Posterior vena cava (tissue), 2 donors: ENCODE measurements around the gene PAXX. TPM values are rescaled to one million over a fixed set of nuclear protein-coding genes. Genes with fewer than 3 reads are reported as not detected.
A peak's percentile ranks its signal among the peaks of the same experiment; 100 is the strongest.

Source experiments
- DNase-seq: peaks from one replicate; pipeline ENCODE4 v3.0.0-alpha.2; 2020; ENCODE audit warnings: low spot score
- intact Hi-C, 2 donors: fragments of 100-400 bp; cut with DNase I; formaldehyde crosslinking; loops; one replicate each; pipeline versions ENCODE4 v1.14.1 to v1.14.2; 2022 to 2023
- total RNA-seq, 2 donors: library from RNA; stranded (reverse); fragmentation: NEBNext Ultra II Directional; extraction: Animal tissue kit (Norgen Biotek cat#: 25700); gene quantifications; one replicate each; pipeline ENCODE4 v1.2.1, GENCODE V29; 2021
- donor health status: DM: yes; HTN: yes; CAD: no.
- donor health status: DM: yes; HTN: yes; CAD: no.

The PAXX gene
- total RNA-seq, 2 donors from 2014 or later: 23.1 to 25.4 TPM

DNA sequence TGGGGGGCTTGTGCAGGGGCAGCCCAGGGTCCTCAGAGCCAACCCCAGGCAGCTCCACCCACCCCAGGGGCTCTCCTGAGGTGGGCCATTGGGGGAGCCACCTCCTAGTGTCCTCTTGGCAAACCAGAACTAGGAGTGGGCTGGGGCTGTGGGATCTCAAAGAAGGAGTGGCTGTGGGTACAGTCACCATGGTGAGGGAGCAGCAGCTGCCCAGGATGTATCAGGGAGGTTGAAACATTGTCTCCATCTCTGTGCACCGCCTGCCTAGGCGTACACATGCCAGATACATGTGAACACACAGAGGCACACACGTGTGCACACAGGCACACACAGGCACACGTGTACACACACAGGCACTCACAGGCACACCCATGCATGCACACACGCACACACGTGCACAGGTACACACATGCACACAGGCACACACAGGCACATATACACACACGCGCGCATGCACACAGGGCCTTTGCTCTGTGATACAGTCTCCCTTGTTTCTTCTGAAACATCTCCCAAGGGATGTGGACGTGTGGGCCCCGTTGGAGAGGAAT, 29.4 kb upstream of the PAXX start:
- no peak for DNase-seq
- intact Hi-C loops: no loop called here

DNA sequence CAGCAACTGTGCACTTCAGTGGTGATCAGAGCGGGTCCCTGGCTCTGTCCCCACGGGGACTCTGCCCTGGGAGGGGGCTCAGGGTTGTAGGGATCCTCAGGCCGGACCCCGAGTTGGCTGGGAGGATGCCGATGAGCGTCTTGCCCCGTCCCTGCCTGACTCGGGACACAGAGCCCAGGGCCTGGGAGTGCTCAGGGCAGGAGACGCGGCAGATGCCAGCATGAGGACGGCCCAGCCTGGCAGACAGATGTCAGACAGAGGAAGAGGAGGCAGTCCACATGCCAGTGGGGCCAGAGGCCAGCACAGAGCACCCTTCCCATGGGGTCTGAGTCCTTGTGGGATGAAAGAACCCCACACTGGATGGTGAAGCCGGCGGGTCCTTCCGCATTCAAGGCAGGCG, 28.9 kb upstream of the PAXX start:
- no peak for DNase-seq
- intact Hi-C loops: no loop called here

DNA sequence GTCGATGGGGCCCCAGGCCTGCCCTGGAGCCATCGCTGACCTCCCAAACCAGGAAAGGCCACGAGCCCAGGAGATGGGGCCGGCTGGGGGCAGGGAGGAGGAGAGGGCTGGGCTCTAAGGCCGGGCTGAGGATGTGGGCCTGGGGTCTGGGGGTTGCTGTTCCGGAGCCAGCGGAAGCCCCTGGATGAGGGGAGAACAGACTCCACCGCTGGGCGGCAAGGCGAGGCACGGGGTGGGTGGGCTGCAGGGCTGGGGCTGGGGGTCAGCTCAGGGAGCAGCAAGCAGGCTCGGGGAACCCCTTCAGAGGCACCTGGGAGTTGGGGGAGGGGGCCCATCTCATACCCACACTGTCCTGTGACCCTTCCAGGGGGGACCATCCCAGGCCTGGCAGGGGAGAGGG, 28.5 kb upstream of the PAXX start:
- DNase-seq: no peak
- intact Hi-C loops: no loop called here

DNA sequence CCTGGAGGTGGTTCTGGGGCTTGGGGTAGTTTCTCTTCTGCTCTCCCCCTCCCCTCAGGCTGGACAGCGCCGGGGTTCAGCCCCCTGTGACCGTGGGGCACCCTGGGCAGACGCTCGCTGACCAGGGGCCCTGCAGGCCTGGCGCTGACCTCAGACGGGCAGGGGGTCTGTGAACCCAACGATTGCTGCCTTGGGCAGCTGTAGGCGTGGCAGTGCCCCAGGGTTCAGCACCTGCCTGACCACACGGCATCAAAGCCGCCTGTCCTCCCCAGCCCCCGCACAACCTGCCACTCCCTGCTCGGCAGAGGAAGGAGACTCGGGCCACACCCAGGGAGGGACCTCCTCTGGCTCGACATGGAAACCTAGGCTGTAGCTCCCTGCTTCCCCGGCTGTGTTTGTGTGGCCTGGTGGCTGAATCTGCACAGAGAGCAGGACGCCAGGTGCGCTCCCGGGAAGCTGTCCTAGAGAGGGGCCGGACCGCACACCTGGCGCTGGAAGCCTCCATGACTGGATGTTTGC, 28.0 kb upstream of the PAXX start:
- no peak for DNase-seq
- intact Hi-C loops: no loop called here

DNA sequence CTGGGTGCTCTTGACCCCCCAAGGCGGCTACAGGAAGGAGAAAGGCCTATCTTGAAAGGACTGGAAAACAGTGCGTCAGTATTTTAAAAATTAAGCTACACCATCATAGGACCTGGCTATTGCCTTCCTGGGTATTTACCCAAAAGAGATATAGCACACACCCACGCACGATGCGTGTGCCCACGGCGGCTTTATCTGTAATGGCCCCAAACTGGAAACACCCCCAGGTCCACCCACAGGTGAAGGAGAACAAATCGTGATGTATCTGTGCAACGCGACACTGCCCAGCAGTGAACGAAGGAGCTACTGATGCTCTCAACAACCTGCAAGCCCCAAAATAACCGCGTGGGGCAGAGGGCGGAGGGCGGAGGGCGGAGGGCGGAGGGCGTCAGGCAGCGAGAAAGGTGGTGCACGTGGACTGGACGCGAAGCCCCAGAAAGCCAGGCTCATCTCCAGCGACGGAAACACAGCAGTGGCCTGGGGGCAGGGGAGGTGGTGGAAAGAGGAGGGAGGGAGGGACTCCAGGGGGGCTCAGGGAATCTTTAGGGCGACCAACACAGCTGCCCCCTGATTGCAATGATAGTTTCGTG, 27.3 kb upstream of the PAXX start:
- DNase-seq: no peak
- intact Hi-C loops: no loop called here

DNA sequence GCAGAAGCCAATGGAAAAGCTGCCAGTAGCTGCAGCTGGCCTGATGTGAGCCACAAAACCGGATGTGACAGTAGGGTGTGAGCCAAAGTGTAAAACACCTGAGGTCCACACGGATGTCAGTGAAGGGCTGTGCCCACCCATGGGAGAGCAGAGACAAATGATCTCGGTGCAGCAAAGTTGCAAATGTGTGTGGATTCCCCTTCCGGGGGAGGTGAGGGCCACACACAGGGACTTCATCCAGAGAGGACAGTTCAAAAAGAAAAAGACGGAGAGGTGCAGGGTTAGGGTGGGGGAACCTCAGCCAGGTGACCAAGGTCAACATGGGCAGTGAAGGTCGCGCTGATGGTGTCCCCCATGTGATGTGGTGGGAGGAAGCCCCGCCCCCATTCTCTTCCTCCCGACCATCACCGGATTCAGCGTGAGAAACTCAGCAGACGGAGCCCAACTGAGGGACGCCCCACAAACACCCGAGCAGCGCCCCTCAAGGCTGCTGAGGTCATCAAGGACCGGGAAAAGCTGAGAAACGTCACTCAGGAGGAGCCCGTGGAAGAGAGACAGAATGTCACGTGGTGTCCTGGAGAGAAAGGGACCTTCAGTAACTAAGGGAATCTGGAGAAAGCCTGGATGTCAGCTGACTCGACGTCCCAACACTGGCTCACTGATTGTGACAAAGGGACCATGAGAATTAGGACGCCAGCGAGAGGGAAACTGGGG, 26.3 kb upstream of the PAXX start:
- intact Hi-C loops: no loop called here

DNA sequence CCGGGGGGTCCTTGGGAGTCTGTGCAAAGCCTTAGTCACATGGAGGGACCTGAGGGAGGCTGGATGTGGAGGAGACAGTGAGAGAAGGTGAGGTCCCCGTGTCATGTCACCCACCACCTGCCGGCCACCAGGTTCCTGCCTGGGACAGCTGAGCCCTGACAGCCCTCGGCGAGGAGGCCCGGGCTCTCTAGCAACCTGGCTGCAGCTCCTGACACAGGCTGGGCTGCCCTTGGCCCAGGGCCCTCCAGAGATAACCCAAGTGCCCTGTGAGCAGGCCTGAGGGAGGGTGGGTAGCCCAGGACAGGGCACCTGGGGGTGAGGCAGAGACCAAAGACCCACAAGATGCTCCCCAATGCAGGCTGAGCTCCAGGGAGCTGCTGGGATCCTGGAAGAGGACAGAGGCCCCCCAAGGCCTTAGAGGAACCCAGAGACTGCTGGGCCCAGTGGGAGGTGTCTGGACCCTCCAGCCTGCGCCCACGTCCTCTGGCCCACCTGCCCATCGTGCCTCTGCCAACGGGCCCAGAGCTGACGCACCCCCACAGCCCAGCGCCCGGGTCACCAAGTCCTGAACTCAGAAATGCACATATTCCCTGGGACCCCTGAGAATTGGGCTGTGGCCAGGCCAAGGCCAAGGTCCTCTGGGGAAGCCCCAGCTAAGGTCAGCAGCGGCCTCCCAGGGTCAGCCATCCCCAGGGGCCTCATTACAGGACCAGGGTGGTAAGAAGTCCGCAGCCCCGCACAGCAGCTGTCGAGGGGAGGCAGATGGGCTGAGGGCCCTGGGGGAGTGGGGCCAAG, 23.7 kb upstream of the PAXX start:
- intact Hi-C loops: no loop called here
- DNase-seq: no peak

More for the DNA sequence above, 26.3 kb upstream of the PAXX start:
- no peak for DNase-seq

DNA sequence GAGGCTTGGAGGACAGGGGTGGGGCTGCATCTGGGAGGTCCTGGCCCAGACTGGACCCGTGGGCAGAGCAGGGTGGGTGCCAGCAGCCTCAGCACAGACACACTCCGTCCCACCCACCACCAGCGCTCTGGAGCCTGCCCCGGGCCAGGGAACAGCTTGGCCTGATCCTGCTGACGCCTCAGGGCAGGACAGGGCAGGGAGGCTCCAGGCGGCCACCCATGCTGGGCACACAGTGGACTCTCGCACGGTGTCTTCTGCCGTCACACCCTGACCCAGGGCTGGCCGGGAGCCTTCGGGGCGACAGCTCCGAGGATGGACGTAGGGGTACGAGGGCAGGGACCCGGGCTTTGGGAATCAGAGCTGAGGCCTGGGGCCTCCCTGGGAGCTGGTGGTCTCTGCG, 23.1 kb upstream of the PAXX start:
- no peak for DNase-seq
- intact Hi-C loops: no loop called here

DNA sequence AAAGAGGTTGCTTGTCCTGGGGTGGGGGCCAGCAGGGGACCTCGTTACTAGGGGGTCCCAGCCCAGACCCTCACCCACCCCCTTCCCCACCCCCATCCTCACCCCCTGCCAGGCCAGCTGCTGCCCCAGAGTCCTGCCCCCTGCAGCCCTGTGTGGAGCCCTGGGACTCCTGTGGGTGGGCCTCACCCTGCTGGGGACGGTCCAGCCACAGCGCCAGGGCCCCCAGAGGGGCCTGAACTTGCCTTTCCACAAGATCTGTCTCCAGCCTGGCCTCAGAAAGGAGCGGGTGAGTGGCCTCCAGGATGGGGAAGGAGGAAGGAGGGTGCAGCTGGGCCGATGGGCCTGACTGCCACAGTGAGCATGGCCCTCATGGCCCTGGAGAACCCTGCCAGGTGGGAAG, 22.4 kb upstream of the PAXX start:
- intact Hi-C loops: no loop called here
- no peak for DNase-seq

DNA sequence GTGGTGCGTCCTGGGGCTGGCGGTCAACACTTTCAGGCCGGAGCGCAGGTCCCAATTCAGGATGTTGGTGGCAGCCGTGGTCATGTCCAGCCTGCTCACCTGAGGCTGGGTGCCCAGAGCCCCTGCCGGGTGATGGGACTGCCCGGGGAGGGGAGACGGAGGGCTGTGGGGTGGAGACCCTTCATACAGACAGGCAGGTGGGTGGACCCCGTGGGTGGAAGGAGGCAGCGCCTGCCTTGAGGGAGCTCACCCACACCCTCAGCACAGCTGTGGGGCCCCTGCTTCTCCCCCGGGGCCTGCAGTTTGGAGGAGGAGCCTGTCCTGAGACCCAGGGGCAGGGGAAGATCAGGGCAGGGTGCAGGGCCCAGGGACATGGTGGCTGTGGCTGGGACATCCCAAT, 21.9 kb upstream of the PAXX start:
- intact Hi-C loops: no loop called here
- no peak for DNase-seq

DNA sequence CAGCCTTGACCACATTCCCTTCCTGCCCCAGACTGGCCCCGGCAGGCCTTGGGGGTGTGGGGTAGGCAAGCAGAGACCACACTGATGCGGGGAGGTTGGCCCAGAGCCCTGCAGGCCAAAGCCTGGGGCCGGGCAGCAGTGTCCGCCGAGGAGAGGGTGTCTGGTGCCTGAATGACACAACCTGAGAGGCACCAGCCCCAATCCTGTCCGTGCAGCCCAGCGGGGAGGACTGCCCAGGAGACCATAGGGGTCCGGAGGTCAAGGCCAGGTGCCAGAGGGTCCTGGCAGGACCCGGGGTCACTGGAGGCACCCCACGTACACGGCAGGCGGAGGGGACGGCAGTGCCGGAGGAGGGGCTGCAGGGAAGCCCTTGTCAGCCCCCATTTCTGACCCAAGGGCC, 20.5 kb upstream of the PAXX start:
- DNase-seq: no peak
- intact Hi-C loops: no loop called here

DNA sequence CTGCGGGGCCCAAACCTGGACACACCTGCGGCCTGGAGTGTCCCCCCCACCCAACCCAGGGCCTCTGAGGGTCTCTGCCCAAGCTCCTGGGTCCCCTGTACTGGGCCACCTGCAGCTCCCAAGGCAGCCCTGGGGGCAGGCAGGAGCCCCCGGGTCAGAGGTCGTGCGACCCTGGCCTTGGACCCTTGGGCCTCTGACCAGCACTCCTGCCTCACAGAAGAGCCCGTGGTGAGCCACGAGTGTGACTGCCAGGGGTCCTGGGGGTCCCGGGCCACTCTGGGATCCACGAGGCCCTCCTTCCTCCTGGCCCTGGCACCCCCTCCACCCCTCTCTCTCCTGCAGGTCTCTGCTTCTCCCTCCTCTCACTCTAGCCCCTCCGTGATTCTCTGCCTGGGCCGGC, 19.9 kb upstream of the PAXX start:
- intact Hi-C loops: no loop called here
- no peak for DNase-seq

DNA sequence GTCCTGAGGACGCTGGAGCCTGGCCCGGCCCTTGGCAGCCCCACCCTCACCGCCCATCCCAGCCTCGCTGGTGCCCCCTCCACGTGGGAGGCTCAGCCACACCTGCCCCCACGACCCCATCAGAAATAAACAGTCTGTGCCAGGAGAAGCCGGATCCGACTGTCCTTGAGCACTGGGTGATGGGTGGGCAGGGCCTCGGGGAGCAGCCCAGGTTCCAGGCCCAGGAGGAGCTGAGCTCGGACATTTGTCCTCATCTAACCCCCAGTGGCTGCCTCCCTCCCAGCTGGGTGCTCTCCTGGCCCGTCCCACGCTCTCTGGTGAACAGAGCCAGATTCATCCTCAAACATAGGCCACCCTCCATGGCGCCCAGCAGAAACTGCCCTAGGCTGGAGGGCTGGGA, 19.5 kb upstream of the PAXX start:
- DNase-seq: no peak
- intact Hi-C loops: no loop called here

DNA sequence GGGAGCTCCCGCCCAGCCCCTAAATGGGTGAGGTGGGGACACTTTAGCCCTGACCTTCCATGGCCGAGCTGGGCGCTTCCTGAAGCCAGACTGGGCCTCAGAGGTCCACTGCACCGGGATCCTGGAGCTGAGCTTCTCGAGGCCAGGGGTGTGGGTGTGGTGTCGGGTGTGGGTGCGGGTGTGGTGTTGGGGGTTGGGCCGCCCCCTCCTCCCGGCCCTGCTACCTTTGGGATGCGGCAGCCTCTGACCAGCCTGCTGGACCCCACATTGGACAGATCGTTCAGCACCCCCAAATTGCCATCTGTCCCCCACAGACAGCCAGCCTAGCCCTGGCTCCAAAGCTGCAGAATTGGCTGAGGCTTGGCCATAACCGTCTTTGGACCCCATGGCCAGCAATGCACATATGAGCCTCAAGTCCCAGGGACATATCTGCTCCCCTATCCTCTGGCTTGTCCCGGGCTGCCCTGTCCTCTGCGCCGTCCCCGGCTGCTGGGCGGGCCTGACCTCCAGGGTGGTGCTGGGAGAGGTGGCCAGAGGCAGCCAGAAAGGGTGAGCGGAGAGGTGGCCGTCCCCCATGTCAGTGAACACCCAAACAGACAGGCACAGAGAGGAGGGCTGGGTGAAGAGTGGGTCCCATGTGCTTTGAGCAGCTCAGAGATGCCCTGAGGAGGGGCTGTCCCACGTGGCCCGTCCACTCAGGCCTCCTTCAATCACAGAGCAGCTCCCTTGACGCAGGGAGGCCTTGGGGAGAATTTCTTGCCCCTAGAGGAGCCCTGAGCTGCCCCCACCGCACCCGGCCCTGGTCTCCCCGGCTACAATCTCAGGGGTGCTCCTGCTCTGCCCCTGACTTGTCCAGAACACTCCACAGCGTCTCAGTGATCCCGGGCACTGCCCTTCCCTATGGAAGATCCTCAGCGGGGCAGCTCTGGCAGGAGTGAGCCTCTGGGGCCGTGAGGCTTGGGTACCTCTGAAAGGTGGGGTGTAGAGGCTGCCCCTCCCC, 18.3 kb upstream of the PAXX start:
- intact Hi-C loops: no loop called here

DNA sequence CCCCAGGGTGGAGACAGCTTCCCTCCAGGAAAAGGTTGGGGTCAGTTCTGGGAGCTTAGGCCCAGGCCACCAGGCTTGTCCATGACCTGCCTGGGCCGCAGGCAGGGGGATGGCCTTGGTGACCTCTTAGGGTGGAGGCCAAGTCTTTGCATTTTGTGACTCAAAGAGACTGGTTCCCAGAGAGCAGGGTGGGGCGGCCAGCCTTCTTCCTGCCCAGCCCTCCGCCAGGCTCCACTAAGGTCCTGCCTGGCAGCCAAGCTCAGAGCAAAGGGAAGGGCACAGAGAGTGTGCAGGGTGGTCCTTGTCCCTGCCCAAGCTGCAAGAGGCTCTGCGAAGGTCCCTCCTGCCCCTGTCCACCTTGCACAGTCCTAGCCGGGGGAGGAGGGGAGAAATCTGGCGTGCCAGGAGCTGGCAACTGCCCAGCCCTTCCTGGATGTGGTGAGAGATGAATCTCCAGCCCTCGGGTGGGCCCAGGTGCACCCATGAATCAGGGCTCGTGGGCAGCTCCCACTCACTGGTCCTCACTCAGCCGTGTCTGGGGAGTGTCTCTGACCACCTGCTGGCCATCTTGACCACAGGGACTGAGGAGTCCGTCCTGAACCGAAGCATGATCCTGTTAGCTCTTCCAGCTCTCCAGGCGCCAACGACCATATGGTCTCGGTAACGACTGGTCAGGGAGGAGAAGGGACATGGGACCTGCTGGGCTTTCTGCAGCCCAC, 17.2 kb upstream of the PAXX start:
- DNase-seq: no peak
- intact Hi-C loops: no loop called here

More for the DNA sequence above, 18.3 kb upstream of the PAXX start:
- DNase-seq: no peak

DNA sequence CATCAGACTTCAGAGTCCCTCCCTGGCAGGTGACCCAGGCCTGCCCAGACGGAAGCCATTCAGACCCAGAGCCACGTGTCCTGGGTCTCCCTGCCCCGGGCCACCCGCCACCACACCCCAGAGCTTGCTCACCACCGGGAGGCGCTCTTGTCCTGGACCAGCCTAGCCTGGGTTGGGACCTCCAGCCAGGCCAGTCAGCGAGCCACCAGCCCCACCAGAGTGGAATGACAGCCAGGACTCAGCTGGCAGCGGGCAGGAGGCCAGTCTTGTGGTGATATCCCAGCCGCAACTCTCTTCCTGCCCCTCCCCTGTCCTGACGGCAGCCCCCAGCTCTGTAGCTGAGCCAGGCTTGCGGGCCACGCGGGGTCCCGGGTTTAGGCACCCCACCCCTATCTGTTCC, 16.6 kb upstream of the PAXX start:
- intact Hi-C loops: no loop called here
- peak; percentile 88 for DNase-seq

DNA sequence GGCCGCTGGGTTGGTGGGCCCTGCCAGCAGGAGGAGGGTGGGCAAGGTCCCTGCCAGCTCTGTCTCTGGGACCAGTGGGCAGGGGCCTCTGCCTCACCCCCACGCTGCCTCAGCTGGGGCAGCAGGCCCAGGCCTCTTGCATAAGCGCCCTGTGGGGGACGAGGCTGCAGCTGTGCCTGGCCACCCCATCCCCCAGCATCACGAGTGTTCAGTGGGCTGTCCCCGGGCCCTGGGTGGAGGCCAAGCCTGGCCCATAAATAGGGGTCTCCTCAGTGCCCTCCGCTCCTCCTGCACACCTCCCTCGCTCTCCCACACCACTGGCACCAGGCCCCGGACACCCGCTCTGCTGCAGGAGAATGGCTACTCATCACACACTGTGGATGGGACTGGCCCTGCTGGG, 15.0 kb upstream of the PAXX start, which contains the start of gene PTGDS:
PTGDS (plus strand) TSS at position 282 of the 400 bp plus-strand sequence; CDS start at position 357, 75 bp downstream.
- intact Hi-C loops: no loop called here
- no peak for DNase-seq

DNA sequence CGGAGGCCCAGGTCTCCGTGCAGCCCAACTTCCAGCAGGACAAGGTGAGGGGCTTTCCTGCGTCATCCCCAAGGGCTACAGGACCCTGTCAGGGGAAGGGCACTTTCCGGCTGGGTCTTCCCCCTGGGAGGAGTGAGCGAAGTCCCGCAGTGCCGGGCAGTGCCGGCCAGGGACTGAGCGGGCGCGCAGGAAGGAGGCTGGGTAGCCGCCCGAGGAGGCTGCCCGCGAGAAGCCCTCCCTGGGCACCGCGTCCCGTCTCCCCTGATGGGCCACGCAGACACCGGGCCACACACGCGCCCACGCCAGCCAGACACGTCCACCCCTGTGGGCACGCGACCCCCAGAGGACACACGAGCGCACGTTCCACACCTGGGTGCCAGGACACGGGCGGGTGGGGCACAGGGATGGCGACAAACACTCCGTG, 14.6 kb upstream of the PAXX start:
- no peak for DNase-seq
- intact Hi-C loops: no loop called here
